ENCODE measurements around the gene TMEM151B. TPM values are rescaled to one million over a fixed set of nuclear protein-coding genes. Genes with fewer than 3 reads are reported as not detected.

Gene TMEM151B
- polyA plus RNA-seq, 4 donors: 0.41 to 1.4 (median 0.98) TPM

DNA sequence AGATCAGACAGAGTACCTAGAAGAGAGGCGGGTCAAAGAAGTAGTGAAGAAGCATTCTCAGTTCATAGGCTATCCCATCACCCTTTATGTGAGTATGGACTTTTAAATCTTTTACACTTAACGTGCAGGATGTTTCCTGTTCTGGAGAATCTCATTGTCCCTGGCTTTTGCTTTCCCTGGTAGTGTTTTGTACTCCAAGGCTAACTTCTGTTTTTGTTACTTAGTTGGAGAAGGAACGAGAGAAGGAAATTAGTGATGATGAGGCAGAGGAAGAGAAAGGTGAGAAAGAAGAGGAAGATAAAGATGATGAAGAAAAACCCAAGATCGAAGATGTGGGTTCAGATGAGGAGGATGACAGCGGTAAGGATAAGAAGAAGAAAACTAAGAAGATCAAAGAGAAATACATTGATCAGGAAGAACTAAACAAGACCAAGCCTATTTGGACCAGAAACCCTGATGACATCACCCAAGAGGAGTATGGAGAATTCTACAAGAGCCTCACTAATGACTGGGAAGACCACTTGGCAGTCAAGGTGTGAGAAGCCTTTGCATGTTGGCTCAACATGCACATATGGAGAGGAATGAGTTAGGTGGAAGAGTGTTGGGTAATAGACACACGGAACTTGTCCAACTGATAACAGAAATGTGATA is 20.1 kb upstream of the TMEM151B start:
- no peak for DNase-seq (ENCODE audit: low read depth in 4 of 4, low spot score in 2 of 4)

DNA sequence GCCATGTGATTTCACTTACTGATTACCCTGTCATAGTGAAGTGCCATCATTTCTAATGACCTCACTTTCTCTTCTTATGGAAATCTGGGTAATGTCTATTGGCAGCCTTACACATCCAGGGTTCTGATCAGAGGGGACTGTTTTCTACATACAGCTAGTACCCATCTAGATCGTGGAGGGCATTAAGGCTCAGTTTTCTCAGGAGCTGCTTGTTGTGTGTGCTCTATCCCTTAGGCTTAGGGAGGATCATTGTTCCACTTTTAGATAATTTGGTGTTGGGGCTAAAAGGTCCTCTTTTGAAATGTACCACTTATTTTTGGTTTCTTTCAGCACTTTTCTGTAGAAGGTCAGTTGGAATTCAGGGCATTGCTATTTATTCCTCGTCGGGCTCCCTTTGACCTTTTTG is 19.5 kb upstream of the TMEM151B start:
- no peak for DNase-seq (ENCODE audit: low read depth in 4 of 4, low spot score in 2 of 4)

DNA sequence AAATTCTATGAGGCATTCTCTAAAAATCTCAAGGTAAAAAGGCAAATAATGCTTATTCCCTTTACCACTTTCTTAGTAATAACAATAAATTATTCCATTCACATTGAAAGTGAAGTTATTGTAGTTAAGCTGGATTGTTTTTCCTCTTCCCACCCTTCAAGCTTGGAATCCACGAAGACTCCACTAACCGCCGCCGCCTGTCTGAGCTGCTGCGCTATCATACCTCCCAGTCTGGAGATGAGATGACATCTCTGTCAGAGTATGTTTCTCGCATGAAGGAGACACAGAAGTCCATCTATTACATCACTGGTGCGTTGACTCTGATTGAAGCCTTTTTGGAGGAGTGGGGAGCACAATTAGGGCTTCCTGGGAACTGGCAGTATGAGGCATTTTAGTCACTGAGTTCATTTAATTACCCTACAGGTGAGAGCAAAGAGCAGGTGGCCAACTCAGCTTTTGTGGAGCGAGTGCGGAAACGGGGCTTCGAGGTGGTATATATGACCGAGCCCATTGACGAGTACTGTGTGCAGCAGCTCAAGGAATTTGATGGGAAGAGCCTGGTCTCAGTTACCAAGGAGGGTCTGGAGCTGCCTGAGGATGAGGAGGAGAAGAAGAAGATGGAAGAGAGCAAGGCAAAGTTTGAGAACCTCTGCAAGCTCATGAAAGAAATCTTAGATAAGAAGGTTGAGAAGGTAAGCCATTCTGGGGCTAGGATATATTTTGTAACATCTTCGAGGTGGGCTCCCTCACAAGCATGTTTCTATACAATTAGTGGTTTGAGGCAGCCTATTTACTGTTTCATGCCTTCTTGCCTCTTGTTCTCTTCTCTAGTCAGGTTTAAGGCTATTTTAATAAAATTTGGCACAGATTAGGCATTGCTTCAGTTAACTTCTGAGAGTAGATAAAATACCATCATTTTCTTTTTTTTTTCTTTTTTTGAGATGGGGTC is 18.4 kb upstream of the TMEM151B start:
- no peak for DNase-seq (ENCODE audit: low read depth in 4 of 4, low spot score in 2 of 4)

DNA sequence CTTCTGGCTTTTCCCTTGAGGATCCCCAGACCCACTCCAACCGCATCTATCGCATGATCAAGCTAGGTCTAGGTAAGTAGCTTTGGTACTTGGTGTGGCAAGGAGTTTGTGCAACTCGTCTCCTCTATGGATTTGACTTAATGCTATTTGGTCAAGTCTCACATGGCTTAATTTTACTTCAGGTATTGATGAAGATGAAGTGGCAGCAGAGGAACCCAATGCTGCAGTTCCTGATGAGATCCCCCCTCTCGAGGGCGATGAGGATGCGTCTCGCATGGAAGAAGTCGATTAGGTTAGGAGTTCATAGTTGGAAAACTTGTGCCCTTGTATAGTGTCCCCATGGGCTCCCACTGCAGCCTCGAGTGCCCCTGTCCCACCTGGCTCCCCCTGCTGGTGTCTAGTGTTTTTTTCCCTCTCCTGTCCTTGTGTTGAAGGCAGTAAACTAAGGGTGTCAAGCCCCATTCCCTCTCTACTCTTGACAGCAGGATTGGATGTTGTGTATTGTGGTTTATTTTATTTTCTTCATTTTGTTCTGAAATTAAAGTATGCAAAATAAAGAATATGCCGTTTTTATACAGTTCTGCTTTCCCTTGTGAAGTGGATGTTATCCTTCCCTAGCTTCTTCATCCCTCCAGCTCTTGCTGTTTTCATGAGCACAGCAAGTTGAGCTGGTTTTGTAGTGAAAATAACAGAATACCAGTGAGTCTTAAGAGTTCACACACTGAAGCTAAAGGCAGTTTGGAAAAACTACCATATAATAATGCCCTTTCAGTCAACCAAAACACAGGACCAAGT is 16.7 kb upstream of the TMEM151B start:
- no peak for DNase-seq (ENCODE audit: low read depth in 4 of 4, low spot score in 2 of 4)

DNA sequence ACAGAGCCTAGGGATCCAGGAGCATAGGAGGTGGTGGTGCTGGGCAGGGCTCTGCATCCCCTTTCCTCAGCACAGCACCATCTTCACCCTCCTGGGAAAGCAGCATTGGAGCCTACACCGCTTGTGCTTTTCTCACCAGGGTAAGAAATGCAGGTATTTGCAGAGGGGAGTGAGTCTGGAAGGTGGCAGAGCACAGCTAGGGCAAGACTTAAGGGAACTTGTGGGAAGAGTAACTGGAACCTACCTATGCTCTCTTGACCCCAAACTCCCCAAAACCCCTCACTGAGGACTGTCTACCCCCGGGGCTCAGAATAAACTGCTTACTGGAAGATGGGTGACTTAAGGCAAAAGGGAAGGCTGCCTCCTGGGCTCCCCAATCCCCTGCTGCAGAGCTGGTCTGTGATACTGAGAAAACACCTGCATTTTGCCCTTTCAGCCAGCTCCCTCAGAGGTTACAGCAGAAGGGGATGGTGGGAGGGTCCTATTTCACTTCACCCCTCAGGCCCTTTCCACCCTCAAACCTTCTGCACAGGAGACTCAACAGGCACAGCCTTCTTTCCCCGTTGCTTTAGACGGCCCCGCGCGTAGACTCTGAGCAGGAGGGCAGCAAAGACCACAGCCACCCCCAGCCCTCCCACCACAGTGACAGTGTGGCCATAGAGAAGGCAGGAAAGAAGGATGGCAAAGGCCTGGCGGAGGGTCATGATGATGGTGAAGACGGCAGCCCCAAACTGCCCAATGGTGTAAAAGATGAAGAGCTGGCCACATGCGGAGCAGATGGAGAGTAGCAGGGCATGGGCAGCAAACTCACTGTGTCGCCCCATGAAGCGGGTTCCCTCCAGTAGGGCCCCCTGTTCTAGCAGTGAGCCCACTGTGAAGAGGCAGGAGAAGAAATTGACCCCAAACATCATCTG is 15.8 kb upstream of the TMEM151B start:
- no peak for DNase-seq (ENCODE audit: low read depth in 4 of 4, low spot score in 2 of 4)

DNA sequence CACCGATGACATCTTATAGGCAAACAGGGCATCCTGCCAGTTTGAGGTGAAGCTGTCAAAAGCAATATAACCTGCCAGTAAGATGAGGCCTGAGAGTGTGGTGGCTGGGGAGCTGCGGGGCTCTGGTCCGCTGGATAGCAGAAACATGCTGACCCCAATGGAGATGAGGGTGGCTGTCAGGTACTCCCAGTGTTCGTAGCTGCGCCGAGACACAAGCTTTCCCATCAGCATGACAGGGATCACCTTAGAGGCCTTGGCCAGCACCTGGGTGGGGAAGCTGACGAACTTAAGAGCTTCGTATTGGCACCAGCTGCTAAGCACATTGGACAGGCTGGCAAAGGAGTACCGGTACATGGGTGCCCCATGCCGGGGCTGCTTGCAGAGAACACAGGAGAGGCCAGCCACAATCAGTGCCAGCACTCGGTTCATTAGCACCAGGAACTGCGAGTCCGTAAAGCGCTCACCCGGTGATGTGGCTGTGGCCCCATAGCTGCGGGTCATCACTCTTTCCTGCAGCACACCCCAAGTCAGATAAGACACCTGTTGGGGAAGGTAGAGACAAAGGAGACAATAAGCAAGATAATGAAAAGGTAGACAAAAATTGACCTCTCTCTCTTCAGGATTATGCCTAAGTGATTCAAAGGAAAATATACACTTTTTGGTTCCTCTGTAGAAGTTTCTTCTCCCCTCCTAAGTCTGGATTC is 15.0 kb upstream of the TMEM151B start:
- no peak for DNase-seq (ENCODE audit: low read depth in 4 of 4, low spot score in 2 of 4)

DNA sequence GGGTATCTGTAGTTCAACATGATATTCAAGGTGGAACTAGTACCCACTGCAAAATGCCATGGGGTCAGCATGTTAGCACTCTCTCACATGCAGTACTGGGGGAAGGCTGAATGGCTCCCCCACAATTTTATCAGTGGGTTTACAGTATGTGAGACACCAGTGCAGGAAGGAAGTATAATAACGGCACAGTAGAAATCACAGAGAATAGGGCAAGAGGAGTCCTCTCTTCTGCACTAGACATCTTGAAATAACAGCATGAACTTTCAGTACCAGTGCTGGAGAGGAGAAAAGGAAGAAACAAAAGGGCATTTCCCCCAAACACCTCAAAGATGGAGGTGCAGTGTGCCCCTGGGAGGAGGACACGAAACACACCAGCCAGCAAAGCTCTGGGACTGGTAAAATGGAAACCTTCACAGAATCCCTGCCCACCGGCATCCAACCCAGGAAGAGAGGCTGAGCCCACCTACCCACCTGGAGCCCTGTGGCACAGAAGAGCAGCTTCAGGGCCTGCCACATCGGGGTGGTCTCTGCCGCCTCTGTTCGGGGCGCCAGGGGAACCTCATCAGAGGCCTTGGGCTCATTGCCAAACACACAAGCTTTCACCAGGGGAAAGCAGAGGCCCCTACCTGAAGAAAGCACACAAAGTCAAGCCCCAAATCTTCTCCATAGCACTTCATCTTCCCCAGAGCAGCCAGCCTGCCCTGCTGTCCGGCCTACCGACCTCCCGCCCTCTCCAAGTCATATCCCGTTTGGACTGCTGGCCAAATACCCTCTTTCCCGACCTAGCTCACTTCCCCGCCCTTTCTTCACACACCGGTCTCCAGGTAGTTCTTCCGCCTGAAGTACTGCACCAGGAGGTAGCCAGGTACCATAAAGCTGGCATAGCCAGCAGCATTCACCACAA is 14.1 kb upstream of the TMEM151B start:
- no peak for DNase-seq (ENCODE audit: low read depth in 4 of 4, low spot score in 2 of 4)

DNA sequence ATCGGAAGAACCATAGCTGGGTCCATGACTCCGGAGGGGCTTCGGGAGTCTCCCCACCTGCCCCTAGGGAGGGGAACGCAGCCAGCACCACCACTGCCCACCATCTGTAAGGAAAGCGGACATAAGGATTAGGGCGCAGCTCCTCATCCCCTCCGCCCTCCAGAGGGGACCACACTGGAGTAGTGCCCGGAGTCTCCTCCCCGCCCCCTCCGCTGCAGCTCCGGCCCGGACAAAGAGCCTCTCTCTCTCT is 13.6 kb upstream of the TMEM151B start:
- no peak for DNase-seq (ENCODE audit: low read depth in 4 of 4, low spot score in 2 of 4)

DNA sequence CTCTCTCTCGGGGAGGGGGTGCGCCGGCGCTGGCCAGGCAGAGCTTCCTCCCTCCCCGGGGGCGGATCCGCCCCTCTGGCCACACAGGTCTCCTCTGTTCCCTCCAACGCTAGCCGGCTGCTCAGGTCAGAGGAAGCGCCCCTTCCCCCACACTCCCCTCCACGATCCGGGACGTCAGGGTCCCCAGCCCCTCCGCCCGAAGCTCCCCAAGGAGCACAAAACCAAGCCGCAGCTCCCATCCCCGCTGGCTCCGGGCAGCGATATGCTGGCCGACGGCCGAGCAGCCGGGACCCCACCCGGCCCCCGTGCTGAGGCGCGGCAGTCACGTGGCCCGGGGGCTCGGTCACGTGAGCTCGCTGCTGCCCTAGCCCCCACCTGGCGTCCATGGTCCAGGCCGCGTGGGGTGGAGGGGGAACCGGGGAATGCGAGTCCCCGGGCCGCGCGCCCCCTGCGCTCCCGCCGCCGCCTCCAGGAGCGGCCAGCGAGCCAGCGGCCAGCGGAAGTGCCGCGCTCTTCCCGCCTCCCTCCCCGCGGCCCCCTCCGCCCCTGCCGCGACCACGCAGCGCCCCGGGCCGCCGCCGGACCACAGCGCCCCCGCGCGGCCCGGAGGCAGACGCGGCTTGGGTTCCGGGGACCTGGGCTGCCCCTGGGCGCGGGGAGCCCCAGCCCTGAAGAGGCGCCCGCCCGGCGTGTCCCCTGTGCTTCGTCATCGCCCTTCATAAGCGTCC is 13.1 kb upstream of the TMEM151B start, which contains the start of gene SLC35B2:
Gene SLC35B2 (minus strand): TSS at position 504 of the 728 bp plus-strand sequence. CDS start 118 bp downstream, at position 386.
- DNase-seq (ENCODE audit: low read depth in 4 of 4, low spot score in 2 of 4): peak in 2 of 4 donors; percentile 58 to 61

DNA sequence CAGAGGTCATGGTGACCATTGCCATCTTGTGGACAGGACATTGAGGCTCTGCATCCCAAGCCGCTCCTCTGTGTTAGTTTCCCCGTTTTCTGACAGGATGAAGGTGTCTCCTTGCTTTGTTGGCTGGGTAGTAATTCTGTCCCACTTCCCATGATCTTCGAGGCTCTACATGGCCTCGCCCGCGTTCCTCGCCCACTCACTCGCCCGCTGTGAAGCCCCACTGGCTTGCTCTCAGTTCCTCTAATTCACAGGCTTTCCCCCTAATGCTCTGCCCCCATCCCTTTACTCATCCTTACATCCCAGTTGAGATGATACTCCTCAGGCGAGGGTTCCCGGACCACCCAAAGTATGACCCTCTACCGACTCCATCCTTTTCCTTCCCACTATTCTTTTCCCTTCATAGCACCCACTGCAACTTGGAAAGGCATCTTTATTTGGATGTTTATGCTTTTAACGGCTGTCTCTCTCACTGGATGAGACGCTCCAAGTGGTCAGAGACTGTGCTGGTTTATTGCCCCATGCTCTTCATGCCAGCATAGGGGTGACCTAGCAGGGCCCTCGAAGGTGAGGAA is 12.4 kb upstream of the TMEM151B start:
- no peak for DNase-seq (ENCODE audit: low read depth in 4 of 4, low spot score in 2 of 4)

DNA sequence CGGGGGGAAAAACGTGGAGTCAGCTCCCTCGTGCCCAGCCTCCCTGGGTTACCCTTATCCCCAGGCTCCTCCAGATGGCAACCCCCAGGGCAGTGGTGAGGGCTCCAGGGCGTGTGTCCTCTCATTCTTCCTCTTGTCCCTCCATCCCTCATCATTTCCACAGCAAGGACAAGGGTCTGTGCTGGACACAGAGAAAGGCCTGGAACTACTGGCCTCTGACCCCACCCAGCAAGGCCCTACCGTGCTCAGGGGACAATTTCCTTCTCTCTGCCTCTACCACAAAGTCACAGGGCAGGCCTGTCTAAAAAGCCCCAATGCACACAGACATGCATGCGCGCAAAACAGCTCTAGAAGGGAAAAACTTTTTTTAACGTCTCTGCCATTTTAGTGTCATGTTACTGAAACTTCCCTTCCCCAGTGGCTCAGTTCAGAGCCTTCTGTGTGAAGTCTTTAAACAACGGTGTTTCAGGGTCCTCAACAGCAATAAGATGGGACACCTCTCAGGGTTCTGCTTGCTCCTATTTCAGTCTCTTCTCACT is 11.9 kb upstream of the TMEM151B start:
- no peak for DNase-seq (ENCODE audit: low read depth in 4 of 4, low spot score in 2 of 4)

DNA sequence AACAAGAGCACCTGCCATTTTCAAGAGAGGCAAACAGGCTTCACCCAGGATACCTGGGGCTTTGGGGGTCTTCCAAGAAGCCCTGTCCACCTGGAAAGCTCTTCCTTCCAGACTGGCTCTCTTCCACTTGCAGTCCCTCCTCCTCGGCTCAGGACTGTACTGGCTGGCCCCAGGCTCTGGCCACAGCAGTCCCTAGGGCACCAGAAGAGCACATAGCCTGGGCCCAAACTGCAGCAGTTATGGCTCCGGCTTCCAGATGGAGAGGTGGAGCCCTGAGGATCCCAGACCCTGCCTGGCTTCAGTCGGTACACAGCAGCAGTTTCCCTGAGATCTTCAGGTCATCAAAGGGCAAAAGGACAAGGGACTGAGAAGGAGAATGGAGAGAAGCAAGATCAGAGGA is 11.3 kb upstream of the TMEM151B start:
- DNase-seq (ENCODE audit: low read depth in 4 of 4, low spot score in 2 of 4): no peak

DNA sequence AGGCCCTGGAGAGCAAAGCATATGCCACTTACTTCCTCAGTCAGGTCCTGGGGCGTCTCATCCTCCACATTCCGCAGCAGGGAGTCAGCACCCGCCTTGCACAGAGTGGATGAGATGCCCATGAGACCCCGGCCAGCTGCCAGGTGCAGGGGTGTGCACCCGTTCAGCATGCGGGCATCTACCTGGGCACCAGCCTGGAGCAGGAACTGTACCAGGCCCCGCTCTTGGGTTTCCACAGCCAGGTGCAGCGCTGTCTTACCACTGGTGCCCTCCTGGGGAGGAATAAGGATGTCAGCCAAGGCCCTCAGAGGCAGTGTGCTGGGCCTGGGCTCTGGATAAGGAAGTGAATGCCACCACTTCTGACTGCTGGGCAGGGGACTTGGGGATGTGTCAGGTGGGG is 10.2 kb upstream of the TMEM151B start:
- DNase-seq (ENCODE audit: low read depth in 4 of 4, low spot score in 2 of 4): no peak

DNA sequence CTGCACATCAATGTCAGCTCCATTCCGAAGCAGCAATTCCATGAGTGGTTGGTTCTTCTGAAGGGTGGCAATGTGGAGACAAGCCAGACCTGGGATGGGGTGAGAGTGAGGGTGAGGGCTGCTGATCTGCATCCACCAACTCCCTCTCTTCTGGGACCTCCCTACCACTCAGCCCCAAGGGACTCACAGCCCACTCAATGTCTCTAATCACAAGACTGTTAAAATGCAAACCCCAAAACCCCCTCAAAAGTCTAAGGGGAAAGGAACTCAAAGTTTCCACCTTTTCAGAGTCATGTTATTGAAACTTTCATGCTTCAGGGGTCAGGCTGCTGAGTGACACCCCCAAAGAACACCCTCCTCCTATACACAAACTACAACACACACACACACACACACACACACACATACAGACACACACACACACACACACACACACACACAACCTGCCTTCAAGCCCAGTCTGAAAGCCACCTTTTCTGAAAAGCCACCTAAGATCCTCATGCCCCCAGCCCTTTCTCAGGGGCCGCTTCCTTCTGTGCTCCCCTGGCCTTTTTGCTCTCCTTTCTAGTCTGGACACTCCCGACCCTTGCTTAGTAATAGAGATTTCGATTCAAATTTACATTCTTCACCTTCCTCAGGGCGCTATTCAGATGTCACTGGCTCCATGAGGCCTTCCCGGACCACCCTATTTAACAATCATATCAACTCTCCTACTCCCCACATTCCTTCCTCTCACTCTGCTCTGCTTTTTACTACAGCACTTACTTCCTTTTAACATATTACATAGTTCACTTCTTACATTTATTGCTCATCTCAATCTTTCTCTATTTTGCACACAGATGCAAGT is 9.6 kb upstream of the TMEM151B start:
- no peak for DNase-seq (ENCODE audit: low read depth in 4 of 4, low spot score in 2 of 4)

DNA sequence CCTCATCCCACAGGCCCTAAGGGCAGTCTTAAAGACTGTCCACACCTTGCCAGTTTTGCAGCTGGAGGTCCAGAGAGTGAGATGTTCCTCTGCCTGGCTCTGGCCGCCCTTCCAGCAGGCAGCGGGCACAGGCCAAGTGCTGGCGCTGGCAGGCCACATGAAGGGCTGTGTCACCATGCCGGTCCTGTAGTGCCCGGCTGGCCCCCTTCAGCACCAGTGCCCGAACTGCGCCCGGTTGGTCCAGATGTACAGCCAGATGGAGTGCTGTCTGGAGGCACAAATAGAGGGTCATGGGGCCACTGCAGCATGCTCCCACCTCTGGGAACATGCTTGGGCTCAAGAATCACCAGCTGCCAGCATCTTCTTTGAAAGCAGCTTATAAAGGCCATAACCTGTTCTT is 8.7 kb upstream of the TMEM151B start:
- no peak for DNase-seq (ENCODE audit: low read depth in 4 of 4, low spot score in 2 of 4)
